Ramos (cell line): ENCODE measurements around the gene DPP8.
"Not testable (repeated sequence)": the region's sequence is repeated elsewhere in the genome, so short reads cannot be mapped to it uniquely, and the experiment has no call there.

ENCODE experiments used
- in situ Hi-C: fragments of 300-500 bp; cut with MboI; formaldehyde crosslinking; loops from one replicate; pipeline ENCODE4 v1.14.3; 2022; ENCODE audit warnings: low sequenced_read_pairs; ENCODE audit not compliant: unreplicated experiment

DPP8 gene

GRCh38 chr15:65528461-65529060 lies 11.1 kb upstream of the DPP8 start:
- in situ Hi-C loops, result no loop called here

GRCh38 chr15:65525622-65526021 lies 8.1 kb upstream of the DPP8 start:
- in situ Hi-C loops, result no loop called here

- in situ Hi-C loops, result no loop called here
Observed at GRCh38 chr15:65524226-65524625, 6.7 kb upstream of the DPP8 start.

- in situ Hi-C loops, result no loop called here
Observed at GRCh38 chr15:65521350-65521749, 3.9 kb upstream of the DPP8 start.

- in situ Hi-C loops, result no loop called here
Observed at GRCh38 chr15:65518633-65519285, 1.3 kb upstream of the DPP8 start.

- in situ Hi-C loops, result no loop called here
Observed at GRCh38 chr15:65517866-65518207, 348 bp upstream of the DPP8 start.

GRCh38 chr15:65512807-65513416 lies 4.6 kb downstream of the DPP8 start:
- in situ Hi-C loops, result no loop called here

- in situ Hi-C loops, result no loop called here
Observed at GRCh38 chr15:65512189-65512588, 5.3 kb downstream of the DPP8 start.

GRCh38 chr15:65509321-65509720 lies 8.2 kb downstream of the DPP8 start:
- in situ Hi-C loops, result no loop called here

GRCh38 chr15:65494076-65494475 lies 23.4 kb downstream of the DPP8 start:
- in situ Hi-C loops, result no loop called here

GRCh38 chr15:65484876-65485275 lies 32.6 kb downstream of the DPP8 start:
- in situ Hi-C loops, result no loop called here

GRCh38 chr15:65476903-65477302 lies 40.6 kb downstream of the DPP8 start:
- in situ Hi-C loops, result no loop called here

GRCh38 chr15:65470866-65471265 lies 46.6 kb downstream of the DPP8 start:
- in situ Hi-C loops, result no loop called here

- in situ Hi-C loops, result no loop called here
Observed at GRCh38 chr15:65468229-65468909, 49.1 kb downstream of the DPP8 start.

- in situ Hi-C loops, result no loop called here
Observed at GRCh38 chr15:65466901-65467300, 50.6 kb downstream of the DPP8 start.

- in situ Hi-C loops, result not testable (repeated sequence)
Observed at GRCh38 chr15:65463096-65463495, 54.4 kb downstream of the DPP8 start.

- in situ Hi-C loops, result no loop called here
Observed at GRCh38 chr15:65460741-65461347, 56.6 kb downstream of the DPP8 start.

- in situ Hi-C loops, result not testable (repeated sequence)
Observed at GRCh38 chr15:65455256-65455655, 62.2 kb downstream of the DPP8 start.

GRCh38 chr15:65451989-65452388 lies 65.5 kb downstream of the DPP8 start:
- in situ Hi-C loops, result no loop called here

- in situ Hi-C loops, result no loop called here
Observed at GRCh38 chr15:65450556-65450955, 66.9 kb downstream of the DPP8 start.

GRCh38 chr15:65447145-65447544 lies 70.3 kb downstream of the DPP8 start:
- in situ Hi-C loops, result no loop called here
